Large intestine (tissue), 3 donors: ENCODE measurements around the gene GRXCR2. TPM values are rescaled to one million over a fixed set of nuclear protein-coding genes. Genes with fewer than 3 reads are reported as not detected.
"Not testable (repeated sequence)": the region's sequence is repeated elsewhere in the genome, so short reads cannot be mapped to it uniquely, and the experiment has no call there.

Source experiments
- DNase-seq, 2 donors: peaks; one replicate each; pipeline versions ENCODE4 v3.0.0 to v3.0.0-alpha.2; 2013
- H3K27ac ChIP-seq: one replicate; pipeline ENCODE4 v1.5.1; 2013; ENCODE audit warnings: low read length
- H3K27me3 ChIP-seq: 2 replicates; pipeline ENCODE4 v1.6.1; 2013; ENCODE audit warnings: low read length; ENCODE audit not compliant: control insufficient read depth, insufficient read depth
- H3K36me3 ChIP-seq: 2 replicates; pipeline ENCODE4 v1.6.1; 2013; ENCODE audit warnings: low read length; ENCODE audit not compliant: control insufficient read depth, insufficient read depth
- H3K4me1 ChIP-seq: one replicate; pipeline ENCODE4 v1.6.1; 2013; ENCODE audit warnings: low read length; ENCODE audit not compliant: control insufficient read depth, insufficient read depth
- H3K4me3 ChIP-seq: one replicate; pipeline ENCODE4 v1.5.1; 2013; ENCODE audit warnings: low read length
- H3K9me3 ChIP-seq: one replicate; pipeline ENCODE4 v1.6.1; 2013; ENCODE audit warnings: mild to moderate bottlenecking, low read depth, low read length, moderate library complexity; ENCODE audit not compliant: control insufficient read depth
- WGBS: methylation state at CpG from one replicate; pipeline ENCODE4 v1.1.5; 2013; ENCODE audit warnings: low lambda C conversion rate; ENCODE audit not compliant: insufficient coverage; 5-methylcytosine and 5-hydroxymethylcytosine counted together
- polyA plus RNA-seq: library from polyadenylated mRNA; unstranded; fragments of 120-200 nt; gene quantifications from one replicate; pipeline ENCODE4 v1.2.1, GENCODE V29; 2013

GRXCR2 gene
- polyA plus RNA-seq, 1 donor: 0.03 TPM

- DNase-seq: peak; percentile 47 to 64
- no peaks in the 10 kb centered on the region for H3K27me3 ChIP-seq
- H3K36me3 ChIP-seq: no peaks in the 10 kb centered on the region
- no peaks in the 10 kb centered on the region for H3K9me3 ChIP-seq
- no peaks in the 10 kb centered on the region for H3K4me1 ChIP-seq
- no peak overlapping the region for H3K27ac ChIP-seq
- no CpG with 5 or more reads among the region's 5 CpGs for WGBS
- no peak overlapping the region for H3K4me3 ChIP-seq
These were observed 15.3 kb upstream of the GRXCR2 start for GRCh38 chr5:145887976-145888574.

- no peak overlapping the region for H3K4me3 ChIP-seq
- whole genome bisulfite sequencing: 83% methylated on average over 1 of the region's 3 CpGs
- DNase-seq: peak in 1 of 2 donors; percentile 37
- no peak overlapping the region for H3K27ac ChIP-seq
- no peaks in the 10 kb centered on the region for H3K36me3 ChIP-seq
- H3K27me3 ChIP-seq: no peaks in the 10 kb centered on the region
- no peaks in the 10 kb centered on the region for H3K9me3 ChIP-seq
- no peaks in the 10 kb centered on the region for H3K4me1 ChIP-seq
These were observed 14.4 kb upstream of the GRXCR2 start for GRCh38 chr5:145887217-145887616.

- no peaks in the 10 kb centered on the region for H3K36me3 ChIP-seq
- no peak overlapping the region for H3K27ac ChIP-seq
- H3K9me3 ChIP-seq: no peaks in the 10 kb centered on the region
- H3K27me3 ChIP-seq: no peaks in the 10 kb centered on the region
- no peak overlapping the region for H3K4me3 ChIP-seq
- no peaks in the 10 kb centered on the region for H3K4me1 ChIP-seq
- 100% methylated on average over 2 of the region's 2 CpGs for whole genome bisulfite sequencing
- DNase-seq: no peak
These were observed 2.0 kb upstream of the GRXCR2 start for GRCh38 chr5:145874765-145875164.

- no CpG with 5 or more reads among the region's 8 CpGs for WGBS
- no peaks in the 10 kb centered on the region for H3K9me3 ChIP-seq
- H3K27ac ChIP-seq: no peak overlapping the region
- no peaks in the 10 kb centered on the region for H3K36me3 ChIP-seq
- no peaks in the 10 kb centered on the region for H3K27me3 ChIP-seq
- no peaks in the 10 kb centered on the region for H3K4me1 ChIP-seq
- no peak overlapping the region for H3K4me3 ChIP-seq
- no peak for DNase-seq
These were observed 328 bp downstream of the GRXCR2 start for GRCh38 chr5:145872486-145872885.

- no CpG with 5 or more reads among the region's 4 CpGs for WGBS
- H3K9me3 ChIP-seq: no peaks in the 10 kb centered on the region
- no peak overlapping the region for H3K4me3 ChIP-seq
- H3K27me3 ChIP-seq: no peaks in the 10 kb centered on the region
- H3K27ac ChIP-seq: no peak overlapping the region
- no peaks in the 10 kb centered on the region for H3K4me1 ChIP-seq
- DNase-seq: no peak
- H3K36me3 ChIP-seq: no peaks in the 10 kb centered on the region
These were observed 3.1 kb downstream of the GRXCR2 start for GRCh38 chr5:145869753-145870152.

- no peak overlapping the region for H3K4me3 ChIP-seq
- H3K9me3 ChIP-seq: no peaks in the 10 kb centered on the region
- DNase-seq: no peak
- H3K27me3 ChIP-seq: no peaks in the 10 kb centered on the region
- no peak overlapping the region for H3K27ac ChIP-seq
- H3K36me3 ChIP-seq: no peaks in the 10 kb centered on the region
- no CpG with 5 or more reads among the region's 1 CpG for WGBS
- no peaks in the 10 kb centered on the region for H3K4me1 ChIP-seq
These were observed 5.0 kb downstream of the GRXCR2 start for GRCh38 chr5:145867806-145868205.

- DNase-seq, H3K27ac ChIP-seq, H3K36me3 ChIP-seq, H3K4me3 ChIP-seq, H3K27me3 ChIP-seq, H3K9me3 ChIP-seq, H3K4me1 ChIP-seq: not testable (repeated sequence)
- WGBS: no CpG with 5 or more reads among the region's 2 CpGs
These were observed 8.4 kb downstream of the GRXCR2 start for GRCh38 chr5:145864432-145864831.

GRCh38 chr5:145863003-145863402 is 9.8 kb downstream of the GRXCR2 start:
- no peaks in the 10 kb centered on the region for H3K36me3 ChIP-seq
- WGBS: 0% methylated on average over 1 of the region's 3 CpGs
- no peaks in the 10 kb centered on the region for H3K9me3 ChIP-seq
- H3K27me3 ChIP-seq: no peaks in the 10 kb centered on the region
- no peak for DNase-seq
- H3K4me1 ChIP-seq: peaks cover 12% of the 10 kb centered on the region
- no peak overlapping the region for H3K27ac ChIP-seq
- no peak overlapping the region for H3K4me3 ChIP-seq

GRCh38 chr5:145859897-145860296 is 12.9 kb downstream of the GRXCR2 start:
- Histone ChIP-seq H3K9me3 (no peaks in the 10 kb centered on the region), H3K4me3 (no peak overlapping the region), H3K36me3 (no peaks in the 10 kb centered on the region), H3K4me1 (peaks cover 32% of the 10 kb centered on the region), H3K27me3 (no peaks in the 10 kb centered on the region), H3K27ac (no peak overlapping the region)
- no peak for DNase-seq
- no CpG with 5 or more reads among the region's 3 CpGs for WGBS

GRCh38 chr5:145859453-145859852 is 13.4 kb downstream of the GRXCR2 start:
- Histone ChIP-seq H3K4me3 (no peak overlapping the region), H3K4me1 (peaks cover 33% of the 10 kb centered on the region), H3K27me3 (no peaks in the 10 kb centered on the region), H3K27ac (no peak overlapping the region), H3K9me3 (no peaks in the 10 kb centered on the region), H3K36me3 (no peaks in the 10 kb centered on the region)
- no peak for DNase-seq
- no CpG with 5 or more reads among the region's 6 CpGs for WGBS

- no peaks in the 10 kb centered on the region for H3K27me3 ChIP-seq
- no peak overlapping the region for H3K4me3 ChIP-seq
- no peaks in the 10 kb centered on the region for H3K9me3 ChIP-seq
- H3K4me1 ChIP-seq: peaks cover 37% of the 10 kb centered on the region
- H3K27ac ChIP-seq: no peak overlapping the region
- DNase-seq: no peak
- WGBS: 81% methylated on average over 3 of the region's 4 CpGs
- H3K36me3 ChIP-seq: no peaks in the 10 kb centered on the region
These were observed 13.9 kb downstream of the GRXCR2 start for GRCh38 chr5:145858959-145859358.
